Activated naive CD4-positive, alpha-beta T cell treated with anti-CD3 and anti-CD28 coated beads for 36 hours (primary cell): ENCODE results near the gene CES4A. TPM values are rescaled to one million over a fixed set of nuclear protein-coding genes. Genes with fewer than 3 reads are reported as not detected.

Source experiments
- CTCF ChIA-PET: fragments of 350-600 bp; sonication (Branson Sonifier 250); formaldehyde crosslinking; loops from one replicate; lab custom pipeline; 2021; ENCODE audit warnings: antibody characterized with exemption; lab: Charles Lee
- DNase-seq: peaks from one replicate; pipeline ENCODE4 v3.0.0-alpha.2; 2020
- H3K27ac Mint-ChIP-seq: one replicate; pipeline ENCODE4 v1.8.0; 2021; ENCODE audit warnings: mild to moderate bottlenecking, mixed read lengths
- H3K27me3 Mint-ChIP-seq: one replicate; pipeline ENCODE4 v1.8.0; 2021; ENCODE audit warnings: low read depth, mixed read lengths
- H3K36me3 Mint-ChIP-seq: one replicate; pipeline ENCODE4 v1.8.0; 2021; ENCODE audit warnings: low read depth, mixed read lengths
- H3K4me1 Mint-ChIP-seq: one replicate; pipeline ENCODE4 v1.8.0; 2021; ENCODE audit warnings: low read depth, mixed read lengths
- H3K4me3 Mint-ChIP-seq: one replicate; pipeline ENCODE4 v1.8.0; 2021; ENCODE audit warnings: mild to moderate bottlenecking, moderate library complexity, mixed read lengths
- H3K9me3 Mint-ChIP-seq: one replicate; pipeline ENCODE4 v1.8.0; 2021; ENCODE audit warnings: mixed read lengths
- intact Hi-C: fragments of 100-400 bp; cut with micrococcal nuclease; formaldehyde crosslinking; loops from one replicate; pipeline ENCODE4 v1.15.1; 2023
- total RNA-seq, 2 experiments: library from RNA; stranded (reverse); gene quantifications; one replicate each; pipeline ENCODE4 v1.2.3, GENCODE V29; 2021

CES4A gene
- total RNA-seq, 2 experiments from 2014 or later, result 4.9 to 5.1 TPM

- no peaks in the 10 kb centered on the region for H3K9me3 Mint-ChIP-seq
- intact Hi-C loops, result loop anchor here (1.0 to 2.0 kb wide), 4 partner anchors 31 to 121 kb away; no protein-coding TSS in a partner anchor
- H3K27me3 Mint-ChIP-seq, result peaks cover 4% of the 10 kb centered on the region
- CTCF ChIA-PET, result interaction anchor here (0.9 to 10.3 kb wide), 5 partner anchors 12 to 167 kb away, joined by 3 to 163 read pairs (median 8); partner anchors contain the start of genes B3GNT9 and CBFB
- H3K27ac Mint-ChIP-seq, result no peak overlapping the region
- H3K4me1 Mint-ChIP-seq, result peaks cover 5% of the 10 kb centered on the region
- H3K36me3 Mint-ChIP-seq, result no peaks in the 10 kb centered on the region
- H3K4me3 Mint-ChIP-seq, result no peak overlapping the region
- DNase-seq, result no peak
These were observed 26.9 kb downstream of the CES4A start for GRCh38 chr16:67015313-67015731.

- CTCF ChIA-PET, result interaction anchor here (0.9 to 10.3 kb wide), 10 partner anchors 11 to 169 kb away, joined by 3 to 163 read pairs (median 14); partner anchors contain the start of genes B3GNT9, CBFB, FBXL8 and MATCAP1
- DNase-seq, result no peak
These were observed 27.8 kb downstream of the CES4A start for GRCh38 chr16:67016143-67016542.

GRCh38 chr16:67016681-67017420 is 28.5 kb downstream of the CES4A start:
- H3K36me3 Mint-ChIP-seq, result no peaks in the 10 kb centered on the region
- no peak overlapping the region for H3K27ac Mint-ChIP-seq
- no peaks in the 10 kb centered on the region for H3K9me3 Mint-ChIP-seq
- CTCF ChIA-PET, result interaction anchor here (0.8 to 10.3 kb wide), 23 partner anchors 10 to 464 kb away, joined by 3 to 163 read pairs (median 8); partner anchors contain the start of genes ATP6V0D1, B3GNT9, CBFB and FBXL8
- H3K4me3 Mint-ChIP-seq, result no peak overlapping the region
- intact Hi-C loops, result loop anchor here (2.0 kb wide), 1 partner anchor 92 kb away; the partner anchor contains the start of gene PHAF1
- H3K27me3 Mint-ChIP-seq, result peaks cover 4% of the 10 kb centered on the region
- peaks cover 5% of the 10 kb centered on the region for H3K4me1 Mint-ChIP-seq
- DNase-seq, result no peak

More at GRCh38 chr16:67016143-67016542, 27.8 kb downstream of the CES4A start:
- Mint-ChIP-seq H3K9me3 (no peaks in the 10 kb centered on the region), H3K36me3 (no peaks in the 10 kb centered on the region), H3K27ac (no peak overlapping the region), H3K27me3 (peaks cover 4% of the 10 kb centered on the region), H3K4me3 (no peak overlapping the region), H3K4me1 (peaks cover 5% of the 10 kb centered on the region)
- intact Hi-C loops, result loop anchor here (2.0 kb wide), 1 partner anchor 93 kb away; the partner anchor contains the start of gene PHAF1

GRCh38 chr16:67017421-67017750 is 29.0 kb downstream of the CES4A start:
- H3K4me3 Mint-ChIP-seq, result no peak overlapping the region

GRCh38 chr16:67017810-67018488 is 29.6 kb downstream of the CES4A start:
- no peak overlapping the region for H3K4me3 Mint-ChIP-seq

More at GRCh38 chr16:67017421-67017750, 29.0 kb downstream of the CES4A start:
- Mint-ChIP-seq H3K9me3 (no peaks in the 10 kb centered on the region), H3K4me1 (peaks cover 5% of the 10 kb centered on the region), H3K27me3 (peaks cover 4% of the 10 kb centered on the region), H3K27ac (no peak overlapping the region), H3K36me3 (no peaks in the 10 kb centered on the region)
- no peak for DNase-seq
- CTCF ChIA-PET, result interaction anchor here (0.8 to 10.3 kb wide), 42 partner anchors 10 to 464 kb away, joined by 3 to 163 read pairs (median 5); partner anchors contain the start of genes ATP6V0D1, B3GNT9, CBFB and E2F4
- intact Hi-C loops, result loop anchor here (2.0 kb wide), 1 partner anchor 91 kb away; the partner anchor contains the start of gene PHAF1

DNA sequence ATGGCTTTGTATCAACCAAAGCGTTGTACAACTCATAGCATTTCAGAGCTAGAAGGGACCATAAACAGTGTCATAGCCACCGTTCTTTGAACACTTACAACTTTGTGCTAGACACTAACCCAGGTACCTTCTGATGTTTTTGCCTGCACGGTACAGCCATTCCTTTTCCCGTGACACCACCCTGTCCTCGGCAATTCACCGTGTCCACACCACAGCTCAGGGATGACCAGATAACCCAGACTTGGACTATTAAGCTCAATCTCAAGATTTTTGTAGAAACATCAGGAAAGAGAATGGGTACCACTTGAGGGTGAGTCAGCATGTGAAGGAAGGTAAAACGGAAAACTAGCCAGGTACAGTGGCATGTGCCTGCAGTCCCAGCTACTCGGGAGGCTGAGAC is 30.8 kb downstream of the CES4A start:
- no peaks in the 10 kb centered on the region for H3K36me3 Mint-ChIP-seq
- peaks cover 4% of the 10 kb centered on the region for H3K27me3 Mint-ChIP-seq
- H3K4me3 Mint-ChIP-seq, result no peak overlapping the region
- CTCF ChIA-PET, result interaction anchor here (0.6 to 10.3 kb wide), 14 partner anchors 8 to 151 kb away, joined by 3 to 163 read pairs (median 8); partner anchors contain the start of genes B3GNT9, CBFB and NOL3
- H3K27ac Mint-ChIP-seq, result no peak overlapping the region
- DNase-seq, result no peak
- H3K9me3 Mint-ChIP-seq, result no peaks in the 10 kb centered on the region
- peaks cover 2% of the 10 kb centered on the region for H3K4me1 Mint-ChIP-seq
- intact Hi-C loops, result loop anchor here (2.0 kb wide), 1 partner anchor 260 kb away; the partner anchor contains the start of gene PLEKHG4

More at GRCh38 chr16:67017810-67018488, 29.6 kb downstream of the CES4A start:
- Mint-ChIP-seq H3K36me3 (no peaks in the 10 kb centered on the region), H3K27ac (no peak overlapping the region), H3K9me3 (no peaks in the 10 kb centered on the region), H3K4me1 (peaks cover 5% of the 10 kb centered on the region), H3K27me3 (peaks cover 4% of the 10 kb centered on the region)
- intact Hi-C loops, result loop anchor here (1.0 to 2.0 kb wide), 7 partner anchors 64 to 375 kb away; partner anchors contain the start of genes MATCAP1, PHAF1, PLEKHG4 and TPPP3
- CTCF ChIA-PET, result interaction anchor here (0.6 to 10.3 kb wide), 53 partner anchors 9 to 463 kb away, joined by 3 to 163 read pairs (median 5); partner anchors contain the start of genes ATP6V0D1, B3GNT9, CBFB and E2F4
- DNase-seq, result peak; percentile 96

- no peaks in the 10 kb centered on the region for H3K27me3 Mint-ChIP-seq
- no peak overlapping the region for H3K4me3 Mint-ChIP-seq
- no peaks in the 10 kb centered on the region for H3K36me3 Mint-ChIP-seq
- DNase-seq, result no peak
- no peaks in the 10 kb centered on the region for H3K9me3 Mint-ChIP-seq
- intact Hi-C loops, result no loop called here
- H3K27ac Mint-ChIP-seq, result no peak overlapping the region
- CTCF ChIA-PET, result interaction anchor here (0.5 to 10.3 kb wide), 4 partner anchors 110 to 191 kb away, joined by 3 to 163 read pairs (median 4); partner anchors contain the start of genes B3GNT9 and NAE1
- peaks cover 2% of the 10 kb centered on the region for H3K4me1 Mint-ChIP-seq
These were observed 32.9 kb downstream of the CES4A start for GRCh38 chr16:67021321-67021720.

GRCh38 chr16:67022531-67023214 is 34.3 kb downstream of the CES4A start:
- H3K4me3 Mint-ChIP-seq, result no peak overlapping the region

GRCh38 chr16:67023689-67024088 is 35.3 kb downstream of the CES4A start:
- Mint-ChIP-seq H3K27ac (no peak overlapping the region), H3K4me1 (peaks cover 8% of the 10 kb centered on the region), H3K9me3 (no peaks in the 10 kb centered on the region), H3K36me3 (no peaks in the 10 kb centered on the region), H3K27me3 (no peaks in the 10 kb centered on the region), H3K4me3 (no peak overlapping the region)
- intact Hi-C loops, result no loop called here
- CTCF ChIA-PET, result interaction anchor here (1.7 kb wide), 1 partner anchor 132 kb away, joined by 4 read pairs; no protein-coding TSS in a partner anchor
- no peak for DNase-seq

More at GRCh38 chr16:67022531-67023214, 34.3 kb downstream of the CES4A start:
- Mint-ChIP-seq H3K27me3 (no peaks in the 10 kb centered on the region), H3K36me3 (no peaks in the 10 kb centered on the region), H3K9me3 (no peaks in the 10 kb centered on the region), H3K27ac (no peak overlapping the region), H3K4me1 (peaks cover 8% of the 10 kb centered on the region)
- DNase-seq, result no peak
- CTCF ChIA-PET, result interaction anchor here (0.6 to 1.7 kb wide), 6 partner anchors 9 to 361 kb away, joined by 3 to 4 read pairs (median 4); no protein-coding TSS in a partner anchor
- intact Hi-C loops, result no loop called here

DNA sequence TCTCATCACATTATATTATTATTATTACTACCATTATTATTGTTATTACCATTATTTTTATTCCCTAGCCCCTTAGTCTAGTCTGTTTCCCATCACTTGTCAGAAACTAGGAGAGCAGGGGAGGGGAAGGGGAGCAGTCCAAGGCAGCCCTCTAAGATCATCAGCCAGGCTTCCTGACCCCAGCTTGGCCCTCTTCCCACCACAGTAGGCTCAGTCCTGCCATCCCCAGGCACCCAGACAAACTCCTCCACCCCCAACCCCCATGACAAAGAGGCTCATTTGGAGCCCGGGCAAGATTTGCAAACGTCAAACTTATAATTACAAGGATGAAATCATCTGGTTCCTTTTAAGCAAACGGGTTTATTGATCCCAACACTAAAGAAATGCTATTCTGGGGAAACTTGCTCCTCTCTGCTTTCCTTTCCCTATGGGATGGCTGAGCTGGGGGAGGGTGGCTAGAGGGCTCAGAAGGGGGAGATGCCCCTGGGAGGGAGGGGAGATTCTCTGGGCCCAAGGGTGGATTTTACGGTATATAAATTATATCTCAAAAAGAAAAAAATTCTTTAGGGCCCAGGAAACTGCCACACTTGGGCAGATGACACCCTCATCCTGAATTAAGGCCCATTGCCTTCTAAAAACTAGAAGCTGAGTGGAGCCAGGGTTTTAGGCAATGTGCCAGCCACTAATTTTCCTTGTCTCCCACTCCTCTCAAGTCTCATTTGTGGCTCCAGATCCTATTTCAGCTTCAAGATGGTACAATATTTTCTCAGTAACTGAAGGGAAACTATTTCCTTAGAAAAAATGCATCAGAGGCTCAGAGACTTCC is 36.2 kb downstream of the CES4A start:
- intact Hi-C loops, result no loop called here
- Mint-ChIP-seq H3K4me3 (no peak overlapping the region), H3K27me3 (no peaks in the 10 kb centered on the region), H3K36me3 (no peaks in the 10 kb centered on the region), H3K9me3 (no peaks in the 10 kb centered on the region), H3K4me1 (peaks cover 8% of the 10 kb centered on the region), H3K27ac (no peak overlapping the region)
- CTCF ChIA-PET, result interaction anchor here (1.6 kb wide), 1 partner anchor 131 kb away, joined by 3 read pairs; no protein-coding TSS in a partner anchor
- DNase-seq, result no peak
